Measurements from ENCODE around the gene POP4. TPM values are rescaled to one million over a fixed set of nuclear protein-coding genes. Genes with fewer than 3 reads are reported as not detected.

Gene POP4
- total and polyA plus RNA-seq, 2 of the 4 experiments (the other 2 are of a cell fraction), result 65.1 to 87.2 TPM

- no peaks in the 10 kb centered on the region for H3K79me1 ChIP-seq (ENCODE audit: low read depth in 1 of 2, low read length in 2 of 2)
- H3K9me3 ChIP-seq (ENCODE audit: control insufficient read depth, insufficient read depth, low read length), result no peaks in the 10 kb centered on the region
- in situ Hi-C loops (cut with MboI; ENCODE audit: low sequenced_read_pairs) (no loop called here), dilution Hi-C loops (cut with HindIII; ENCODE audit: low sequenced_read_pairs, unreplicated experiment) (no loop called here), intact Hi-C loops (cut with micrococcal nuclease) (no loop called here)
- no peak overlapping the region for H2BK20ac ChIP-seq (ENCODE audit: low read depth, low read length)
- H2AK9ac ChIP-seq (replicated peaks; ENCODE audit: low read depth, low read length, poor library complexity), result no peak overlapping the region
- no peak overlapping the region for H3K18ac ChIP-seq (ENCODE audit: low read depth, low read length)
- H4K91ac ChIP-seq (ENCODE audit: insufficient read depth, low read depth, low read length), result no peak overlapping the region
- H3K27me3 ChIP-seq (ENCODE audit: control insufficient read depth, insufficient read depth, low read length), result peaks cover 5% of the 10 kb centered on the region
- CTCF ChIA-PET, result interaction anchor here (0.5 kb wide), 1 partner anchor 12 kb away, joined by 3 read pairs; no protein-coding TSS in a partner anchor
- H3K4me1 ChIP-seq (ENCODE audit: control insufficient read depth, insufficient read depth, low read length), result no peaks in the 10 kb centered on the region
- H3K36me3 ChIP-seq (ENCODE audit: control insufficient read depth, insufficient read depth, low read length), result no peaks in the 10 kb centered on the region
- TF ChIP-seq SMC3 (IDR thresholded peaks at IDR 0.05; ENCODE audit: low read depth, low read length), result no peak
- no peak for TF ChIP-seq CTCF (conservative IDR thresholded peaks at IDR 0.05; ENCODE audit: low read depth, low read length)
- no peak for TF ChIP-seq USF2 (IDR thresholded peaks at IDR 0.05; ENCODE audit: low read depth, low read length)
- no peak for TF ChIP-seq MXI1 (IDR thresholded peaks at IDR 0.05; ENCODE audit: borderline replicate concordance, low read depth, low read length)
- TF ChIP-seq CHD1 (IDR thresholded peaks at IDR 0.05; ENCODE audit: low read depth, low read length), result no peak
- no peak for TF ChIP-seq CEBPB (IDR thresholded peaks at IDR 0.05; ENCODE audit: low read depth, low read length)
- no peak for TF ChIP-seq RAD21 (IDR thresholded peaks at IDR 0.05; ENCODE audit: low read length)
- TF ChIP-seq NFE2L2 (IDR thresholded peaks at IDR 0.05; ENCODE audit: low read depth, low read length), result no peak
- TF ChIP-seq BHLHE40 (IDR thresholded peaks at IDR 0.05; ENCODE audit: low read depth, low read length), result no peak
- no TSS peak for BruUV-seq (replicated peaks)
- no peaks in the 10 kb centered on the region for H4K20me1 ChIP-seq (ENCODE audit: insufficient read depth, low read length)
- H2BK15ac ChIP-seq (ENCODE audit: low read depth, low read length), result no peak overlapping the region
- H2AFZ ChIP-seq (replicated peaks; ENCODE audit: low read length, poor library complexity), result no peak overlapping the region
- no peak overlapping the region for H4K8ac ChIP-seq (ENCODE audit: low read depth in 2 of 2, low read length in 2 of 2)
- WGBS, 2 experiments (ENCODE audit: extremely low coverage in 2 of 2, insufficient read length in 1 of 2), result 35% methylated on average over 3 of the region's 3 CpGs; no CpG with 5 or more reads in 1 of the 2 experiments
- H3K23ac ChIP-seq (ENCODE audit: low read depth, low read length), result no peak overlapping the region
- no peak overlapping the region for H3K56ac ChIP-seq (ENCODE audit: extremely low read depth, insufficient read depth, low read length)
- no peak overlapping the region for H2BK5ac ChIP-seq (ENCODE audit: low read depth, low read length, poor library complexity, severe bottlenecking)
- H3K4me3 ChIP-seq (ENCODE audit: insufficient read depth, low read depth, low read length), result no peak overlapping the region
- ATAC-seq (ENCODE audit: low read depth), result no peak
- no peak overlapping the region for H3K27ac ChIP-seq (ENCODE audit: insufficient read depth, low read length)
- H4K5ac ChIP-seq (ENCODE audit: low read depth, low read length), result no peak overlapping the region
- no peak overlapping the region for H2AK5ac ChIP-seq (ENCODE audit: low read depth, low read length)
- H3K9me1 ChIP-seq (ENCODE audit: insufficient read depth, low read length), result no peaks in the 10 kb centered on the region
- no peak overlapping the region for H3K9ac ChIP-seq (ENCODE audit: low read depth, low read length)
- no peak overlapping the region for H3K14ac ChIP-seq (replicated peaks; ENCODE audit: low read depth, low read length)
- no peak overlapping the region for H3K4ac ChIP-seq (ENCODE audit: low read depth, low read length)
- no peak for DNase-seq
- no peak overlapping the region for H3K4me2 ChIP-seq (ENCODE audit: low read depth, low read length)
- POLR2A ChIA-PET (ENCODE audit: unreplicated experiment), result no interaction called here
- no peak overlapping the region for H2BK120ac ChIP-seq (ENCODE audit: low read depth, low read length)
These were observed 19.0 kb upstream of the POP4 start for GRCh38 chr19:29587059-29587458.
